HPDE6-E6E7 (cell line): Measurements from ENCODE around the gene HSPG2.

Experiments used
- DNase-seq: peaks from one replicate; pipeline ENCODE4 v3.0.0; 2011; ENCODE audit warnings: missing footprints; ENCODE audit errors: extremely low spot score

Gene HSPG2

DNA sequence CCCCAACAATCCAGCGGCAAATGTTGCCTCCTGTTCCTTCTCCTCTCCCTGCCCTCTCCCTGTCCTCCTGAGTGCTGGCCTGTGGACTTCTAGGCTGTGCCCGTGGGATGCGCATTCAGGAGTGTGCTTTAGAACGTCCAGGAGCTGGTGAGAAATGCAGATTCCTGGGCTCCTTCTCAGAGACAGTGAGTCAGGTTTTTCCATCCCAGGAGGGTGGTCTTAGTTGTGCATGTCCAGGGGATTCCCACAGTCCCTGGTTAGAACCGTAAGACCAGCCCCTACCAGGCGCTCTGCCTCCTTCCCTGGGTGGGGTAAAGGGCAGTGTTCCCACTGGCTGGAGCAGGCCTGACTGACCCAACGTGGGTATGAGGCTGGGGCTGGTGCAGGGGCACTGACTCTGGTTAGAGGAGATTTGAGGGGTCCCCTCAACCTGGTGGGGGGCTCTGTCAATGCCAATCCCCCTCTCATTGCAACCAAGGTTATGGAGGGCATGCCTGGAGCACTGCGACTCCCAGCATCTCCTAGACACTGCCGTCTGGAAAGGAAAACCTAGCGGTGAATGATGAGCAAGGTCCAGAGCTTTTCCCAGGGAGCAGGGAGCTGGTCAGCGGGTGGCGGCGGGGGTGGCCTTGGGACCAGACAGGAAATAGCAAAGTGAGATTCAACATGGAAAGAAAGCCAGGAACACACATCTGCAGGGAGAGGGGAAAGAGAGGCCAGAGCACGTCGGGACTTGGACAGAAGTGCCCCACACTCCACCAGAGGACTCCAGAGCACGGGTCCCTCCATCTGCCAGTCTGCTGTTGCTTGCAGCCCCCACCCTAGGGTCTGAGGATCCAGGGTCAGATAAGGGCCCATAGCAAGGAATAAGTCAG is 38.5 kb downstream of the HSPG2 start:
- no peak for DNase-seq

DNA sequence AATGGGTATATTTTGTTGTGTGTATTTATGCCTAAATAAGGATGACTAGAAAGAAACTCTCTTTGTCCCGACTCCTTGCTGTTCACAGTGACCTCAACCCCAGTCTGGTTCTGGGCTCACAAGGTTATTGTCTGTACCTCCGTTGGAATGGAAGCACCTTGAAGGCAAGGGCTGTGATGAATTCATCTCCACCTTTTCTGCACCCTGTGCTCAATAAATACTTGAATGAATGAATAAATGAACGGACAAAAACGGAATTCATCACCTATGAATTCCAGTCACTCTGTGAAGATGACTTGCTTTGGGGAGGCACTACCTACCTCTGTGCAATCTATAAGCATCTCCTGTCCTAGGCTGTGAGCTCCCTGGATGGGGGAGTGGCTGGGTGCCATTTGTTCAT is 39.3 kb downstream of the HSPG2 start:
- no peak for DNase-seq

DNA sequence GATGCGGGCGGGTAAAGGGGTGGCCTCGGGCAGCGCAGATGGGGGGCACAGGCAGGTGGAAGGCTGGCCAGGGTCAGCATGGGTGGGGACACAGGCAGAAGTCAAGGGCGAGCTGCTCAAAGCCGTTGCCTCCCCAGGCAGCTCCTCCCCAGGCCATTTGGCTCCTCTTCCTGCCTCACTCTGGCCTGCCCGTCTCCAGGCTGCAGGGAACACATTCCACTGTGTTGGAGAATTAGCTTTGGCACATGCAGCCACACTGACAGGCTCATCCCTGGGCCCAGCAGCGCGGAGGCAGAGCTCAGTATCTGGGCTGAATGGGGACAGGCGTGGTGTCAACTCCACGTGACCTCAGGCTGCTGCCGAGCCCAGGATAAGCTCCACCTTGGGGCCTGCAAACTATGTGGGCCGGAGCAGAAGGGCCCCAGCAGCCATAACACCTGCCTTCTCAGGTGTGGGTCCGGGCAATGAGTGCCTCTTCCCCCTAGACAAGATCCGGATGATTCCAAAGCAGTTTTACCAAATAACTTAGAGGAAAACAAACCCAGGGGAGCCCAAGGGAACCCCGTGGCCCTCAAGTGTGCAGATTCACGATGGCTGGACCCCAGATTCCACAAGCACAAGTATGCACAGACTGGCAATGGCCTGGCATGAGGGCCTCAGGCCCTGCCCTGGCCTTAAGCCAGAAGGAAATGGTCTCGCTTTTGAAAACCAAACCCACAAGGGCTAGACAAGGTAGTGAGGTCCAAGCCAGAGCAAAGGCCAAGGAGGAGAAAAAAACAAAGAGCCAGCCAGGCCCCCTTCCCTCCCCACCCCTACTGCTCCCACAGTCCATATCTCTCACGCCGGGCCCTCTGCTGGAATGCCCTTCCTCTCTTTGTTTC is 40.2 kb downstream of the HSPG2 start:
- DNase-seq, result no peak

DNA sequence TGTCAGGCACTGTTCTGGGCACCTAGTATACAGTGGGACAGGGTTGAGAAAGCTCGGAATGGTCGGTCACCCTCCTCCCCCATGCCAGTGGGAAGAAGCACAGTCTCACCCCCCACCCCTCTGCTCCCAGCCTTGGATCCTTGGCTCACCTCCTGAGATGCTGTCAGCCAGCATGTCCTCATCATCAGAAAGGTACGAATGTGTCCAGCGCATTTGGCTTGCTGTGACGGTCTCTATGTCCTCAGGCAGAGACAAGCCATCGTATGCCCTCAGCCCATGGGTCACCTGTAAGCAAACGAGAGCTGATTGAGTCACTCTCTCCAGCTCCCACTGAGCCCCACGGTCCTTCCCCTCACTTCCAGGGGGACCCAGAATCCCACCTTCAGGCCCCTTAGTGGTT is 41.1 kb downstream of the HSPG2 start:
- no peak for DNase-seq

DNA sequence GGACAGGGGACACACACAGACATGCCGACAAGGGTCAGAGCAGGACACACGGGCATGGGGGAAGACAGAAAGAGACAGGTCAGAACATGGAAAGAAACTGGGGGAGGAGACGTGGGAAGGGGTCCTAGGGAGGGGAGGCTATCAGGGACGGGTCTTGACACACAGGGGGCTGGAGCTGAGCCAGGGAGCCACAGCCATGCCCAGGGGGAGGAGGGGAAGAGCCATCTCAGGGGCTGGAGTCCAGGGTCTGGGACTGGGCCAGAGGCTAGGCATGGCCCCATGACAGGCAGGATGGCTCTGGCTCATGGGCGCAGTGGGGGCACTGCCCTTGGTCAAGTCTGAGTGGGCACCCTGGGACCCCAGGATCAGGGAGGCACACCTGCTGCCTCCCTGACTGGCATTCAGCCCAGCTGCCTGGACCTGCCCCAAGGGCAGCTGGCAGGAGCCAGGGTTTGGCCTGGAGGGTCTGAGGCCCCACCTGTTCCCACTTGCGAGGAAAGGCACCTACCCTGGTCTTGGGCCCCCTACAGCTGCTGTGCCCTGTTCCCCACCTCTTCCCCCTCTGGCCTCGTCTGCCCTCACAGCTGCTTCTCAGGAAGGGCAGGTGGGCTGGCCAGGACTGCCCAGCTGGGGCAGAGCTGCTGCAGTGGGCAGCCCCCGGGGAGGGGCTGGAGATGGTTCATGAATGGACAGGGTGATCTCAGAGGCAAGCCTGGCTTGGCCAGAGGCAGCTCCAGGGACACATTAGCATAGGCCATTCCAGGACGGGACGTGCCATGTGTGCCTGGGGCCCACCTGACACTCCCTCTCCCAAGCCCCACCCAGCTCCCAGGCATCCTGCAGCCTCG is 42.9 kb downstream of the HSPG2 start:
- no peak for DNase-seq

DNA sequence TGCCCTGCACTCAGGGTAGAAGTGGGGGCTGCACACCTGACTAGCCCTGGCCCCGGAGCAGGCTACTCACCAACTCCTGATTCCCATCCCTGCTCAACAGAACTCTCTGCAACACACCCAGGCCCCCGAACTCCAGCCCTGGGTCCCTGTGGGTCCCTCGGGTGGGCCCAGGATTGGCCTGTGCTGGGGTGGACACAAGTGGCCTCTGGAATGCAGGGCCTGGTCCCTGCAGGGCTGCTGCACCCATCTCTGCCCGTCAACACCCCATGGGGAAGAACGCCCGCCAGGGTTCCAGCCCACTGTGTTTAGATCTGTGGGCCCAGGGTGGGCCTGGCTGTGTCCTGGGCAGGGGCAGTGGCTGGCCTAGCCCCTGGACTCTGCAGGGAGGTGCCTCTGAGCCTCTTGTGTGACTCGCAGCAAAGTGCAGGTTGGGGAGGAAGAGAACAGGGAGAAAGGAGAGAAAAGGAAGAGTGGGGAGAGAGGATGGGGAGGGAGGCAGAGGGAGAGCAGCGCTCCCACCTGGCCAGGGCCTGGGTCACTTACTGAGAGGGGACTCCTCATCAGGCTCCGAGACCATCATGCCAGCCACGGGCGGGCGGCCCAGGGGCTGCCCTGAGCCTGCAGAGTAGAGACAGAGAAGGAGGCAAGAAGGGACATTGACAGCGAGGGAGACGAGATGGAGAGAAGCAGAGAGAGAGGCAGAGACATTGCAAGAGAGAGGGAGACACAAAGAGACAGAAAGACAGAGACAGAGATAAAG is 43.9 kb downstream of the HSPG2 start:
- no peak for DNase-seq

DNA sequence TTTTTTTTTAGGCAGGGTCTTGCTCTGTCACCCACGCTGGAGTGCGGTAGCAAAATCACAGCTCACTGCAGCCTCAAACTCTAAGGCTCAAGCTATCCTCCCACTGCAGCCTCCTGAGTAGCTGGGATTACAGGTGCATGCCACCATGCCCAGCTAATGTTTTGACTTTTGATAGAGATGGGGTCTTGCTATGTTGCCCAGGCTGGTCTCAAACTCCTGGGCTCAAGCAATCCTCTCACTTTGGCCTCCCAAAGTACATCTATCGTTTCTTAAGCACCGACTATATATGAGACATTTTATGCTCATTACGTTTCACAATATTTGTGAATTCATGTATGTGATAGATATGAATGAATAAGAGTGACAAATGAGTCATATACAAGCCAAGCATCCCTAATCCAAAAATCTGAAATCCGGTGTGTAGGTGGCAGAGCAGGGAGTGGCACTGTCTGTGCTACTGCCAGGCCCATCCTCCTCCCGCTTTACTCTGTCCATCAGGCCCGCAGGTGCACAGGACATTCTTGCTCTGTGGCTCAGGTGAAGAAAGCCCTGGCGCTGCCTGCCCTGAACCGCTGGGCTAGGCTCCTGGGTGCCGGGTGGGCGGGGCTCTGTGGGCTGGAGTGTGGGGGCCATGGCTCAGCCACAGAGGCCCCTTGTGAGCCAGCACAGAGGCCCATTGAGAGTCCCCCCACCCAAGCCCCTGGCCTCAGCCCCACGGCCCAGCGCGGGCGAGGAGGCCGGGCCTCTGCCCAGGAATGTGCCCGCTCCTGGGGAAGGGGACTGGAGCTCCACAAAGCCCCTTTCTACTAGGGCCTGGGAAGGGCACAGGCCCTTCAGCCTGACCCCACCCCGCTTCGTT is 45.3 kb downstream of the HSPG2 start:
- no peak for DNase-seq

DNA sequence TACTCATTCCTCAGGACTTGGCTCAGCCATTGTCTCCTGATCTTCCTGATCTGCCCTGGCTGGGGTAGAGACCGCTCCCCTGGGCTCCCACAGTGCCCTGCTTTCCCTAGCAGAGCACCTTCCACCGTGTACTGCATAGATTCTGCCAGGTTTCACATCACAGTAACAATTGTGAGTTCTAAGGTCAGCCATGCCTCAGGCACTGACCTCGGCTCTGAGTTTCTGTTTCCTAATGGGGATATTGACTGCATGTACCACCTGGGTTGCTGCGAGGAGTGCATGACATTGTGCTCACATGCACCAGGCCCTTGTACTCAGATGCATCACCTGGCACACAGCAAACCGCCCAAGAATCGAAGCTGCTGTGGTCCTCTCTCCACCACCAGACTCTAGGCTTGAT is 46.0 kb downstream of the HSPG2 start:
- no peak for DNase-seq

DNA sequence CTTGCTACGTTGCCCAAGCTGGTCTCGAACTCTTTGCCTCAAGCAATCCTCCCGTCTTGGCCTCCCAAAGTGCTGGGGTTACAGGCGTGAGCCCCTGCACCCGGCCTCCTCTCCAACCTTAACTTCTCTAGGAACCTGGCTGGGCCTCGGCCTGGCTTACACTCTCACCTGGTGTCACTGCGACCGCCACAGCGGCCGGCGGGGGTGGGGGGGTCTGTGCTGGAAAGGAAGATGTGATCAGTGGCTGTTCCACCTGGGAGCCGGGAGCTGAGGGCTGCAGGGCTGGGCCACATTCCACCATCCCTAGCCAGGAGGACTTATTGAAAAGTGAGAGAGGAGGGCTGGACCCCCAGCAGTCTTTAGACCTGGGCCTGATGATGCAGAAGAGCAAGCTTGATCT is 48.6 kb downstream of the HSPG2 start:
- no peak for DNase-seq

DNA sequence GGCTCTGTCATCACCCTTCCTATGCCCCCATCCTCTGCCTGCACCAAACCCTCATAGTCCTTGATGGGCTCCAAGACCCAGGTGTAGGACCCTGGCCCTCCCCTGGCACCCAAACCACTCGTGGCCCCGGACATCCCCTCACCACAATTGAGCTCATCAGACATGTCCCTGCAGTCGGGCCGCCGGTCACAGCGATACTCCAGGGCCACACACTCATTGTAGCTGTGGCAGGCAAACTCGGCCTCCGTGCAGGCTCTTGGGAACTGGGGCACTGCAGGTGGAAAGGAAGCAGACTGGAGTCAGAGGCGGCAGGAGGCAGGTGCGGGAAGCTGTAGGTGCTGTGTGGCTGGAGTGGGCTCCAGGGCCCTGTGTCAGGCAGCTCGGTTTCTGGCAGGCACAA is 49.3 kb downstream of the HSPG2 start:
- no peak for DNase-seq

DNA sequence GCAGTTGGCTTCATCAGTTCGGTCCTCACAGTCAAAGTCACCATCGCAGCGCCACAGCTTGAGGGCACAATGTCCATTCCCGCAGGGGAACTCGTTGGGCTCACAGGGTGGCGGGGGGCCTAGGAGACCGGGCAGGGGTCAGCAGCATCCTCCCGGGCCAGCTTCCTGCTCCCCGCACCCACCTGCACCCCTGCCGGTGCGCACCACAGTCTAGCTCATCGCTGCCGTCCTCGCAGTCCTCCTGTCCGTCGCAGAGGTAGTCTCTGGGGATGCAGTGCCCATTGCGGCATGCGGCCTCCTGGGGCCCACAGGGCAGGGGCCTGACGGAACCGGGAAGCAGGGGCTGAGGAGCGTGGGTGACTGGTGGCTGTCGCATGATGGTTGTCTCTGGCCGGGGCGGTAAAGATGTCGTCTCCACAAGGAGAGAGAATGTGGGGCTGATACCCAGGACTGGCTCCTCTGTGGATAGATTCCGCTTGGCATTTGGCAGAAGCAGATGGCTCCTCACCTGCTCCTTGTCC is 49.8 kb downstream of the HSPG2 start:
- no peak for DNase-seq

DNA sequence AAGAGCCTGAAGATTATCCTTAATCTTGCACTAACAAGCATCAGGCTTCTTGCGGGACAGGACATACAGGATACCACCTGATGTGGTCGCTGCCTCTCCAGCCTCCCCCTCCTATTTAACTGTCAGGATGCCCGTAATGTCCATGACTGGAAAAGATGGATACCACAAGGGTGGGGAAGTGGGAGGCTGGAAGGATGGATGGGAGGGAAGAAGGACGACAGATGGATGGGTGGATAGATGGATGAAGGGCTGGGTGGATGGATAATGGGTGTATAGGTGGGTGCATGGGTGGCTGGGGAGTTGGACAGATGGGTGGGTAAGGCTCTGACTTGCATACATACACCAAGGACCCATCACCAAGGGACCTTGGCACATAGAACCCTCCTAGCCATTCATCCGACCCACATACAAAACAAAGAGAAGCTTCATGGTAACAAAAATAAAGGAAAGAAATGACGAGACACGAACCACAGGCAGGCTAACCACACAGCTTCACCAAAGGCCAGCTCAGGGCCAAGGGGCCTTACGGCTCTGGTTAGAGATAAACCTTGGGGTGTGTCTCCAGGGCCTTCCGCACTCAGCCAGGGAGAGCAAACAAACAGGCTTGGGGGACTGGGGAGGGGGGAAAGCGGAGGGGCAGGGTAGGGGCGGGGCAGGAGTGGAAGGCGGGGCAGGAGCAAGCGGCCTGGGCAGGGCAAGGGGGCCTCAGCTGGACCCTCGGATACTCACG is 50.5 kb downstream of the HSPG2 start:
- no peak for DNase-seq

DNA sequence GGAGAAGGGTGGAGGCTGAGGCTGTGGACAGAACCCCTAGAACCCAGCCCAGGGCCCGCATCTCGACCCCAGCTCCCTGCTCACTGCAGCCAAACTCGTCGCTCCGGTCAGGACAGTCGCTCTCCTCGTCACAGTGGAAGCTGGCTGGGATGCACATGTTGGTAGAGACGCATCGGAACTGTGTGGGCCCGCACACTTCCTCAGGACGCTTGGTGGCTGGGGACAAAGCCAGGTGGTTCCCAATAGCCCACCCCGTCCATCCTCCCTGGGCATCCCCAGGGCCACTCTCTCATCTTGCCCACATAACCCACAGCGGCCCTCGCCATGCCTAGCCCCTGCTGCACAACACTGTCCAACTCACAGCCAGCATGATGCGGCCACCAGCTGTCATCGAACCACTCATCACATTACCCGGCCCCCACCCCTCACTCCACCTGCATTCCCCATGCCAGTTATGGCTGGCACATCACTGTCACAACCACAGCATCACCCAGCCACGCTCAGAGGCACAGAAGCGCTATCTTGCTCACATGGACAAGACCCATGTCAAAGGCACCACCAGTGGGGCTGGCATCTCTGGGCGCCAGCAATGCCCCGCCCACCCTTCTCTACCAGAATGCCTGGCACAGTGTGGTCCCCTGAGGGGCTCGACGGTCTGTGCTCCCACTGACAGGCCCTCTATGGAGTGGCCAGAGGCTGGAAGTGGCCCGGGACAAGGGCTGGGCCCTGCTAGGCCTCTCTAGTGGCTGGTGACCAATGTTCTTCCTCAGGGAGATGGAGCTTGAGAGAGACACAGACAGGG is 51.7 kb downstream of the HSPG2 start:
- DNase-seq, result no peak

DNA sequence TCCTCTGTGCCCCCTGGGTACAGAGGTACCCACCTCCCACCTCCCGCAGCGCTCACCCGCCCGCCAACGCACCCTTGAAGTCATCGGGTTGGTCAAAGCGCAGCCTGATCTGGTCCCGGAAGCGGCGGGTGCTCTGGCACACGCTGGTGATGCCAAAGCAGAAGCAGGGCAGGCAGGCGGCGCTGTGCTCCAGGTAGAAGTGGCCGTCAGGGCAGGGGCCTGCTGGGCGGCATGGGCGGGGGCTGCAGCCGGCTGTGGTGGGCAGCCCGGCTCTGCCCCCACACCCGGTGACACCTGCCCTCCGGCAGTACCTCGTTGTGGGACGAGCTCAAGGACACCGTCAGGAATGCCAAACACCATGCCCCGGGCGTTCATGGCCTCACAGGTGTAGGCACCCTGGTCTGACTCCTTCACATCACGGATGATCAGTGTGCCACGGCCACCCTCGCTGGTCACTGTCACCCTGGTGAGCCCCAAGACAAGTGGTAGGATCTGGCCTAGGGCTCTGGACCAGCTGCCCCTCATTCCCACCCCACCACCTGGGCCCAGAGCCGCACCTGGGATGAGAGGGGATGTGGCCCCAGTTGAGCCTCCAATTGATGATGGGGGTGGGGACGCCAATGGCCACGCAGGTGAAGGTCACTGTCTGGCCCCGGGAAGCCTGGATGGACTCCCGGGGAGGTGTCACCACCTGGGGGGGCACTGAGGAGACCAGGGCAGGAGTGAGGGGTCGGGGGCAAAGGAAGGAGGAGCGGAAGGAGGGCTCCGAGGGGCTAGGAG is 52.5 kb downstream of the HSPG2 start:
- no peak for DNase-seq

DNA sequence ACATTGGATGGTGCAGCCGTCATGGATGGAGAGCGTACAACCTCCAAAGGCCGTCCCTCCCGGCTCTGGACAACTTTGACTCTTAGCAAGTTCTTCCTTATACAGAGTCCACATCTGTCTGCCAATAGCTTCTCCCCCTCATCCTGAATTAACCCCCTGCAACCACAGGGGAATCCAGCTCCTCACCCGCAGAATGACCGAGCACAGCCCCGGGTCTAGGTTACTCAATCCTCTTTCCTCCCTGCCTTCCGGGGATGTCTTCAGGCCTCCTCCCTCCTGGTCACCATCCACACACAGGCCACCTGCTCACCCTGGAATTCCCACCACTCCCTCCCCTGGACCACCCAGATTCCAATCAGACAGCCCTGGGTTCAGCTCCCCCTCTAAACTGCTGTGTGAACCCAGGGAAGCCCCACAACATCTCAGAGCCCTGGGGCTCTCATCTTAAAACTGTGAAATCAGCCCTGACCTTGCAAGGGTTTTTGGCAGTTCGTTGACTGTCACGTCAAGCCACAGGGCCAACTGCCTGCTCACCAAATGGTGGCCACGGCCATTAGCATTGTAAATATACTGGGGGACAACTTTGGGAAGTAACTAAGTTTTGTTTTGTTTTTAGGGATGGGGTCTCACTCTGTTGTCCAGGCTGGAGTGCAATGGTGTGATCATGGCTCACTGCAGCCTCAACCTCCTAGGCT is 54.2 kb downstream of the HSPG2 start:
- no peak for DNase-seq

DNA sequence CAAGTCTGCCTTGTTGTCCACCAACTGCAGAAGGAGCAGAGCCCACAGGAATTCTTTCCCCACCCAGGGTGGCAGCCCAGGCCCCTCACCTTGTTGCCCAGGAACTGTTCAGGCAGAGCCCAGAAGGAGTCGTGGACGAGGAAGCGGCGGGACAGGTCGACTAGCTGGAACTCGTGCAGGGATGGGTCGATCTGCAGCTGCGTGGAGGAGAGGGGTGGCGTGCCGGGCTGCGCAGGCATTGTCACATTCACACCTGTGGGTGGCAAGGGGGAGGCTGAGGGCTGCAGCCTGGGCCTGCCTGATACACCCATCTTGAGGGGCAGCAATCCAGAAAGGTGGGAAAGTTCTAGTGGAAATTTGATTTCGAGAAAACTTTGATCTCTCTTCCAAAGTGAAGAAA is 55.9 kb downstream of the HSPG2 start:
- DNase-seq, result no peak

DNA sequence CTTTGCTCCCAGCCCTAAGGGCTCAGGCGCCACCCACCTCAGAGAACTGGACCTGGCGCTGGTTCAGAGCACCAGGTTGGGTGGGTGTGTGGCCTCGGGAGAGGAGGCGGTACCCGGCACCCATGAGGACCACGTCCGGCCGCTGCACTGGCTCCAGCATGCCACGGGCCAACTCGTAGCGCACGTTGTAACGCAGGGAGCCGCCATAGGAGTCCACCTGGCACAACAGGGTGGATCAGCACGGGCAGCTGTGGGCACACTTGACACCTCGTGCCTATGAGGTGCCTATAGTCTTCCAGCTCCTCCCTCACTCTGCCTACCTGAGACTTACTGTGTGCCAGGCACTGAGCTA is 56.5 kb downstream of the HSPG2 start:
- no peak for DNase-seq
